ENCODE data around the gene C6orf15. TPM values are rescaled to one million over a fixed set of nuclear protein-coding genes. Genes with fewer than 3 reads are reported as not detected.
A peak's percentile ranks its signal among the peaks of the same experiment; 100 is the strongest.
"Not testable (repeated sequence)": the region's sequence is repeated elsewhere in the genome, so short reads cannot be mapped to it uniquely, and the experiment has no call there.

Gene C6orf15
- total RNA-seq, 1 experiment from 2014 or later = not detected

GRCh38 chr6:31074401-31074800 is 38.0 kb downstream of the C6orf15 start:
- H3K4me3 ChIP-seq (ENCODE audit: low read length) = no peak overlapping the region
- DNase-seq = no peak
- intact Hi-C loops (cut with micrococcal nuclease) = no loop called here
- TF ChIP-seq CTCF (conservative IDR thresholded peaks at IDR 0.05; ENCODE audit: low read depth, low read length) (no peak), EZH2 (IDR thresholded peaks at IDR 0.05; ENCODE audit: low read length, unreplicated experiment) (no peak), EZH2phosphoT487 (IDR thresholded peaks at IDR 0.05; ENCODE audit: borderline replicate concordance, low read length) (no peak)
- no peak overlapping the region for H2AFZ ChIP-seq (ENCODE audit: low read length)
- BruUV-seq (replicated peaks) = no TSS peak
- H3K36me3 ChIP-seq (ENCODE audit: low read depth, low read length) = no peaks in the 10 kb centered on the region
- ATAC-seq = no peak
- no peak overlapping the region for H3K9ac ChIP-seq (ENCODE audit: low read length)
- no peak overlapping the region for H3K4me2 ChIP-seq (ENCODE audit: low read length)
- H3K9me2 ChIP-seq (replicated peaks; ENCODE audit: low read length) = no peaks in the 10 kb centered on the region
- H3K79me2 ChIP-seq (ENCODE audit: low read length) = no peaks in the 10 kb centered on the region
- peaks cover 10% of the 10 kb centered on the region for H3K4me1 ChIP-seq (ENCODE audit: insufficient read depth, low read length)
- no peaks in the 10 kb centered on the region for H4K20me1 ChIP-seq (ENCODE audit: low read length)
- H3F3A ChIP-seq (ENCODE audit: low read length, unreplicated experiment) = no peaks in the 10 kb centered on the region
- no peaks in the 10 kb centered on the region for H3K27me3 ChIP-seq (ENCODE audit: low read length)
- ChIA-PET POLR2A (ENCODE audit: unreplicated experiment) (no interaction called here), CTCF (interaction anchor here (0.6 kb wide), 1 partner anchor 29 kb away, joined by 4 read pairs; no protein-coding TSS in a partner anchor)
- no peaks in the 10 kb centered on the region for H3K9me3 ChIP-seq (ENCODE audit: low read length)
- H3K27ac ChIP-seq (ENCODE audit: low read length) = no peak overlapping the region

GRCh38 chr6:31070711-31071197 is 41.6 kb downstream of the C6orf15 start:
- peaks cover 10% of the 10 kb centered on the region for H3K4me1 ChIP-seq (ENCODE audit: insufficient read depth, low read length)
- DNase-seq (peak; percentile 84), ATAC-seq (peak; percentile 87)
- TF ChIP-seq EZH2phosphoT487 (IDR thresholded peaks at IDR 0.05; ENCODE audit: borderline replicate concordance, low read length) (no peak), CTCF (conservative IDR thresholded peaks at IDR 0.05; ENCODE audit: low read depth, low read length) (peak; percentile 89)
- no peaks in the 10 kb centered on the region for H4K20me1 ChIP-seq (ENCODE audit: low read length)
- intact Hi-C loops (cut with micrococcal nuclease) = loop anchor here (1.0 to 2.0 kb wide), 4 partner anchors 22 to 242 kb away; no protein-coding TSS in a partner anchor
- no peaks in the 10 kb centered on the region for H3F3A ChIP-seq (ENCODE audit: low read length, unreplicated experiment)
- ChIA-PET POLR2A (ENCODE audit: unreplicated experiment) (interaction anchor here (0.6 to 1.0 kb wide), 3 partner anchors 115 to 158 kb away, joined by 3 to 8 read pairs (median 3); no protein-coding TSS in a partner anchor), CTCF (interaction anchor here (0.5 to 1.6 kb wide), 24 partner anchors 9 to 251 kb away, joined by 3 to 48 read pairs (median 4); partner anchors contain the start of genes DDR1, MUCL3, PSORS1C1 and VARS2)
- H3K27me3 ChIP-seq (ENCODE audit: low read length) = no peaks in the 10 kb centered on the region
- no peak overlapping the region for H3K27ac ChIP-seq (ENCODE audit: low read length)
- no peaks in the 10 kb centered on the region for H3K9me3 ChIP-seq (ENCODE audit: low read length)
- H3K79me2 ChIP-seq (ENCODE audit: low read length) = no peaks in the 10 kb centered on the region
- H3K4me3 ChIP-seq (ENCODE audit: low read length) = no peak overlapping the region
- H3K36me3 ChIP-seq (ENCODE audit: low read depth, low read length) = no peaks in the 10 kb centered on the region
- H3K9me2 ChIP-seq (replicated peaks; ENCODE audit: low read length) = no peaks in the 10 kb centered on the region
- no peak overlapping the region for H3K4me2 ChIP-seq (ENCODE audit: low read length)
- H3K9ac ChIP-seq (ENCODE audit: low read length) = no peak overlapping the region
- BruUV-seq (replicated peaks) = no TSS peak
- peak overlapping the region; percentile 24; the same call in 1 of the 2 replicates for H2AFZ ChIP-seq (ENCODE audit: low read length)

GRCh38 chr6:31068669-31069340 is 43.6 kb downstream of the C6orf15 start:
- Histone ChIP-seq H4K20me1 (ENCODE audit: low read length) (no peaks in the 10 kb centered on the region), H3F3A (ENCODE audit: low read length, unreplicated experiment) (no peaks in the 10 kb centered on the region), H3K9me3 (ENCODE audit: low read length) (no peaks in the 10 kb centered on the region), H3K27me3 (ENCODE audit: low read length) (no peaks in the 10 kb centered on the region), H3K79me2 (ENCODE audit: low read length) (no peaks in the 10 kb centered on the region), H3K4me3 (ENCODE audit: low read length) (no peak overlapping the region), H3K9me2 (replicated peaks; ENCODE audit: low read length) (no peaks in the 10 kb centered on the region), H3K9ac (ENCODE audit: low read length) (no peak overlapping the region), H3K4me2 (ENCODE audit: low read length) (no peak overlapping the region), H3K4me1 (ENCODE audit: insufficient read depth, low read length) (peaks cover 10% of the 10 kb centered on the region), H2AFZ (ENCODE audit: low read length) (peak overlapping the region; percentile 45), H3K27ac (ENCODE audit: low read length) (no peak overlapping the region), H3K36me3 (ENCODE audit: low read depth, low read length) (no peaks in the 10 kb centered on the region)
- ChIA-PET CTCF (interaction anchor here (0.6 to 1.5 kb wide), 2 partner anchors 92 to 153 kb away, joined by 3 to 7 read pairs; no protein-coding TSS in a partner anchor), POLR2A (ENCODE audit: unreplicated experiment) (no interaction called here)
- BruUV-seq (replicated peaks) = no TSS peak
- TF ChIP-seq EZH2 (IDR thresholded peaks at IDR 0.05; ENCODE audit: low read length, unreplicated experiment) (no peak), CTCF (conservative IDR thresholded peaks at IDR 0.05; ENCODE audit: low read depth, low read length) (peak; percentile 97), EZH2phosphoT487 (IDR thresholded peaks at IDR 0.05; ENCODE audit: borderline replicate concordance, low read length) (no peak)
- intact Hi-C loops (cut with micrococcal nuclease) = no loop called here
- ATAC-seq (peak; percentile 66), DNase-seq (peak; percentile 90)

GRCh38 chr6:31067891-31068668 is 44.3 kb downstream of the C6orf15 start:
- DNase-seq; H3K36me3 ChIP-seq (ENCODE audit: low read depth, low read length); H3F3A ChIP-seq (ENCODE audit: low read length, unreplicated experiment); POLR2A ChIA-PET (ENCODE audit: unreplicated experiment); ATAC-seq; H3K27me3 ChIP-seq (ENCODE audit: low read length); H3K27ac ChIP-seq (ENCODE audit: low read length); H3K79me2 ChIP-seq (ENCODE audit: low read length); intact Hi-C loops (cut with micrococcal nuclease); H4K20me1 ChIP-seq (ENCODE audit: low read length); H3K4me1 ChIP-seq (ENCODE audit: insufficient read depth, low read length); H3K4me2 ChIP-seq (ENCODE audit: low read length); H3K9ac ChIP-seq (ENCODE audit: low read length); H2AFZ ChIP-seq (ENCODE audit: low read length); BruUV-seq (replicated peaks); H3K9me3 ChIP-seq (ENCODE audit: low read length); H3K4me3 ChIP-seq (ENCODE audit: low read length); H3K9me2 ChIP-seq (replicated peaks; ENCODE audit: low read length): not testable (repeated sequence)
- CTCF ChIA-PET = interaction anchor here (0.6 to 1.5 kb wide), 2 partner anchors 92 to 152 kb away, joined by 3 to 7 read pairs; no protein-coding TSS in a partner anchor

All from PC-3 (cell line).